Suppressor macrophage treated with lipopolysaccharide for 1 hour (primary cell): ENCODE results near the gene PTPRN2.
A peak's percentile ranks its signal among the peaks of the same experiment; 100 is the strongest.

Experiments used
- DNase-seq, 3 donors: peaks; one replicate each; pipeline ENCODE4 v3.0.0-alpha.2; 2020 to 2022

PTPRN2 gene

DNA sequence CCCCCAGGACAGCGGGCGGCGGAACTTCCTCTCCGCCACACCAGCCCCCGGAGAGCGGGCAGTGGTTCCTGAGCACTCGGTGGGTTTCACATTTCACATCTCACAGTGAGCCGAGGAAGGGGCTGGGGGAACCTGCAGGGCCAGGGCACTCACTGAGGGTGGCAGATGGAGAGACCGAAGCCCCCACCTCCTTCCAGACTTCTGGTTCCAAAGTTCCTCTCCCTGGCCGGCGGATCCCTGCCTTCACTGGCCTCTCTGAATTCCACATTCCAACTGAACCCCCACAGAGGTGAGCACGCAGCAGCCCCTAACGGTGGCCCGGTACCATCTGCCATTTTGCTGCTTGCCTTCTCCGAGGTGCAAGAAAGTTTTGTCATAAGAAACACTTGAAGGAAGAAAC is 461.0 kb downstream of the PTPRN2 start:
- DNase-seq: no peak

DNA sequence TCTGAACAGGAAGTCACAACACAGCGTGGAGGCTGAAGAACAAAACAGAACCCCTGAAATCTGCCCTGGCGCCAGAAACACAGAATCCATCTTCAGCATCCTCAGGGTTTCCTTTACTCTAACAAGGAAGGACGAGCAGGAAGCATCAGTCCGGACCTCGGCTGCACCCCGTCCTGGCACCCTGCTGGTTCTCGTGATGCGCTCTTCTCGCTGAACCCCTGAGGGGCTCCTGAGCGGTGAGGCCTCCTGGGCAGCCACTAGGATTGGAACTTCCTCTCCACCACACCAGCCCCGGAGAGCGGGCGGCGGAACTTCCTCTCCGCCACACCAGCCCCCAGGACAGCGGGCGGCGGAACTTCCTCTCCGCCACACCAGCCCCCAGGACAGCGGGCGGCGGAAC is 461.9 kb downstream of the PTPRN2 start:
- DNase-seq: no peak

GRCh38 chr7:158125091-158125490 is 462.5 kb downstream of the PTPRN2 start:
- no peak for DNase-seq

- no peak for DNase-seq
Observed at GRCh38 chr7:158124671-158125079, 462.9 kb downstream of the PTPRN2 start.

DNA sequence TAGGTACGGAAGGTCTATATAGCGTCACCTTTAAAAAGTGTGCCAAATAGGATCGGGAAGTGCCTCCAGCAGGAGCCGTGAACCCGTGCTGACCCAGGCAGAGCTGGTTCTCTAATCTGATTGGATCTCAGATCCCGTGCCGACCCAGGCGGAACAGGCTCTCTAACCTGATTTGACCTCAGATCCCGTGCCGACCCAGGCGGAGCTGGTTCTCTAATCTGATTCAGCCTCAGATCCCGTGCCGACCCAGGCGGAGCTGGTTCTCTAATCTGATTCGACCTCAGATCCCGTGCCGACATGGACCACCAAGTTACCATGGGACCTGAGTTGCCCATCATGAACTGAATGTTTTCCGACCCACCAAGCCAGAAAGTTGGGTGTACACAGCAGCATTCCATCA is 463.9 kb downstream of the PTPRN2 start:
- DNase-seq: no peak

GRCh38 chr7:158123214-158123613 is 464.4 kb downstream of the PTPRN2 start:
- DNase-seq: no peak

- no peak for DNase-seq
Observed at GRCh38 chr7:158121441-158122045, 466.1 kb downstream of the PTPRN2 start.

DNA sequence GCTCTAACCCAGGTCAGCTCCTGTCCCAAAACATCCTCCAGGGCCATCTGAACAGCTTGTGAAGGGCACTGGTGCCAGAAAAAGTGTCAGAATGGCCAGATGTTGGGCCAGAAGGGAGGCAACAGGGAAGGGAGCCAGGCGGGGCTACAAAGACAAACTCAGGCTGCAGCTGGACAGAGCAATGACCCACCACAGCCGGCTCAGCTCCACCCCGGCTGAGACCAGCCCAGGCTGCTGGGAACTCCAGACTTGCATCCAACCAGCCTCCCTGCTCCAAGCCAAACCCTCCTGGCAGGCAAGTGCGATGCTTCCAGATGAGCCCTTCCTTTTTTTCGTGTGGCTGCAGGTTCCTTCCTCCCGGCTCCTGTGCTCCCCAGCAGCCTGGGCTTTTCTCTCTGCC is 466.9 kb downstream of the PTPRN2 start:
- DNase-seq: no peak

GRCh38 chr7:158120316-158120715 is 467.3 kb downstream of the PTPRN2 start:
- no peak for DNase-seq

- no peak for DNase-seq
Observed at GRCh38 chr7:158117341-158118222, 470.0 kb downstream of the PTPRN2 start.

DNA sequence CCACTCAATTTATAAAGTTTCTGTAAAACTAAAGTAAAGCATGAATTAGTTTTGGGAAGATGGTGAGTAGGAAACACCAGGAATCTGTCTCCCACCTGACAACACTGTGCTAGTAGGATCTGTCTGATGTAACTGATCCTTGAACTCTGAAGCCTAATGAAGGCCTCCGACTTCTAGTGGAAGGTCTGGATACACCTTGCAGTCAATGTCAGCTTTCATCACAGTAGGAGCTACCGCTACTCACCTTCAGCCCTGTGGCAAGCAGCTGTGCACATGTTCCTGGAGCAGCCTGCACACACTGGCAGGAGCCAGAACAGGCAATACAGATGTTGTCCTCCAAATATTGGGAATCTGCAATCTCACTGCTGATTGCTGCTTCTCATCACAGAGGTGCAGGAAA is 471.4 kb downstream of the PTPRN2 start:
- no peak for DNase-seq

DNA sequence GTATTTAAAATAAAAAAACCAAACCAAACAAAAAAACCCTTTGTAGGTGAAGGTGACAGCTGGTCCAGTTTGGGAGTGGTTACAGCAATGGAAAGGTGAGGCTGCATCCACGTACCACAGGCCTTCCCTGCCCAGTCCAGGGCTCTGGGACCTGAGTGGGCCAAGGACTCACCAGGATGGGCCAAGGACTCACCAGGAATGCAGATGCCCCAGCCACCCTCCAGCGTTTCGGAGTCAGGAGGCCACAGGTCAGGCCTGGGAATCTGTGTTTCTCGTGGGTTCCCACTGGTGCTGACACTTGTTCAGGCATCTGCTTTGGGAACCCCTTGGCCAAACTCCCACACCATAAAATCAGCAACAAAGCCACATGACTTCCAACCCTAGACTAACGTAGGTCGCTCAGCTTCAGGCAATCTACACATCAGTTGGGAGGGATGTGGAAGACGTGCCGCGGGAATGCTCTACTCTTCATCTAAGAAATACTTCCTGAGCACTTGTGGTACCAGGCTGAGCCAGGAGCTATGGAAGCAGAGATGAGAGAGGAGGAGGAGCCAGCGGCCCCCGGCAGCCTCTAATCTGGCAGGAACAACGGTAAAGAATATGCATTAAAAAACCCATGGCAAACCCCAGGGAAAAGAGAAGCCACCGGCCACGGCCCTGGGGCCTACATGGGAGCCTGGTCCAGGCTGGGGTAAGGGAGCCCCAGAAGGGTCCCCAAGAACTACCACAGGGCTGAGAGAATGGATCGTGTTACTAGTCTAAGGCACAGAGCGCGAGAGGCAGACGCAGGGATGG is 473.4 kb downstream of the PTPRN2 start:
- no peak for DNase-seq

DNA sequence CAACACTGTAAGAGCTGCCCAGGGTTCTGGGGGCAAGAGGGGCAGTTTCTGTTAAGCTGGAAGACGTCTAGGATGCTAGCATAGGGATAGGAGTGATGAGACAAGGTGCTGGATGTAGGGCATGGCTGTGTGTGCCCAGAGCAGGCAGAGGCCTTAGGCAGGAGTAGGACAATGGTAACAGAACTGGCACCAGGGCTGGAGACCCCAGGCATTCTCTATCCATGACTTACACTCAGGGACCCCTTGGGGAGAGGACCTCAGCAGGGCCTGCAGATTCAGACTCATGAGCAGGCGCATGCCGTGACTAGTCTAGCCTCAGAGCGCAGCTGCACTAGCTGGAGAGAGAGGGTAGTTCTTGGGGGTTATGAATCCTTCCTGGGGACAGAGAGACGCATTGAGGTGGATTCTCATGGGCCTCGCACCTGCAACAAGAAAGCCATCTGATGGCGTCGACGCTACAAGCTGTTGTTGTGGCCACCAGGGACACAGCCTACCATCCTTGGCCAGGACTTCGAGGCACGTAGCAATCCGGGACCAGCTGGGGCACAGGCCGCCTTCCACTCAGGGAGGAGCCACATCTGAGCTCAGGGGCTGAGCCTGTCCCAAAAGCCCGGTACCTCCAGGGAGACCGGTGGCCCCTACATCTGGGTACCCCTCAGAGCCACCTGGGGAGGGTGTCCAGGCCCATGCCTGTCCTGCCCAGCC is 474.1 kb downstream of the PTPRN2 start:
- DNase-seq: no peak

GRCh38 chr7:158112571-158113320 is 474.9 kb downstream of the PTPRN2 start:
- no peak for DNase-seq

- DNase-seq: no peak
Observed at GRCh38 chr7:158111906-158112570, 475.6 kb downstream of the PTPRN2 start.

- no peak for DNase-seq
Observed at GRCh38 chr7:158111049-158111751, 476.4 kb downstream of the PTPRN2 start.

GRCh38 chr7:158110661-158111048 is 477.0 kb downstream of the PTPRN2 start:
- no peak for DNase-seq

- DNase-seq: no peak
Observed at GRCh38 chr7:158110034-158110590, 477.5 kb downstream of the PTPRN2 start.

DNA sequence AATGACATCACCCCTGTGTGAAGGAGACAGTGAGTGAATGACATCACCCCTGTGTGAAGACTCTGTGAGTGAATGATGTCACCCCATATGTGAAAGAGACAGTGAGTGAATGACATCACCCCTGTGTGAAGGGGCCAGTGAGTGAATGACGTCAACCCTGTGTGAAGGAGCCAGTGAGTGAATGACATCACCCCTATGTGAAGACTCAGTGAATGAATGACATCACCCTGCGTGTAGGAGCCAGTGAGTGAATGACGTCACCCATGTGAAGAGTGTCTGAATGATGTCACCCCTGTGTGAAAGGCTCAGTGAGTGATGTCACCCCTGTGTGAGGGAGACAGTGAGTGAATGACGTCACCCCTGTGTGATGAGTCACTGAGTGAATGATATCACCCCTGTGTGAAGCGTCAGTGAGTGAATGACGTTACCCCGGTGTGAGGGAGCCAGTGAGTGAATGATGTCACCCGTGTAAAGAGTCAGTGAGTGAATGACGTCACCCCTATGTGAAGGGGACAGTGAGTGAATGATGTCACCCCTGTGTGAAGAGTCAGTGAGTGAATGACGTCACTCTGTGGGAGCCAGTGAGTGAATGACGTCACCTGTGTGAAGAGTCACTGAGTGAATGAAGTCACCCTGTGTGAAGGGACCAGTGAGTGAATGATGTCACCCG is 478.1 kb downstream of the PTPRN2 start:
- peak in 1 of 3 donors; percentile 1 for DNase-seq
